ENCODE results near the gene DNAJC30. TPM values are rescaled to one million over a fixed set of nuclear protein-coding genes. Genes with fewer than 3 reads are reported as not detected.
"Not testable (repeated sequence)": the region's sequence is repeated elsewhere in the genome, so short reads cannot be mapped to it uniquely, and the experiment has no call there.

DNAJC30 gene
- total and polyA plus RNA-seq, 3 experiments from 2014 or later, result 10.0 to 12.4 (median 10.9) TPM

DNA sequence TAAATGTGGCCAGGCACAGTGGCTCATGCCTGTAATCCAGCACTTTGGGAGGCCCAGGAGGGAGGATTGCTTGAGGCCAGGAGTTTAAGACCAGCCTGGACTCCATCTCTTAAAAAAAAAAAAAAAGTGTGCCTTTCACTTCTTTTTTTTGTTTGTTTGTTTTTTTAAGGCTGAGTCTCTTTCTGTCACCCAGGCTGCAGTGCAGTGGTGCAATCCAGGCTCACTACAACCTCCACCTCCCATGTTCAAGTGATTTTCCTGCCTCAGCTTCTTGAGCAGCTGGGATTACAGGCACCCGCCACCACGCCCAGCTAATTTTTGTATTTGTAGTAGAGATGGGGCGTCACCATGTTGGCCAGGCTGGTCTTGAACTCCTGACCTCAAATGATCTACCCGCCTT is 38.9 kb upstream of the DNAJC30 start:
- H3K4me1 Mint-ChIP-seq, result peaks cover 14 to 23% (median 15%) of the 10 kb centered on the region in 3 donors
- peaks cover 17% of the 10 kb centered on the region for H3K4me1 ChIP-seq (ENCODE audit: insufficient read depth, low read length)
- not testable (repeated sequence) for H3K36me3 Mint-ChIP-seq; H3K9me3 Mint-ChIP-seq; H3K9me3 ChIP-seq (ENCODE audit: low read length); H3K36me3 ChIP-seq (ENCODE audit: insufficient read depth, low read length); H3K4me3 ChIP-seq (ENCODE audit: low read length); DNase-seq; H3K27me3 ChIP-seq (ENCODE audit: insufficient read depth, low read length, poor library complexity, severe bottlenecking); H3K27me3 Mint-ChIP-seq; H3K27ac ChIP-seq (ENCODE audit: low read depth, low read length)
- peak overlapping the region in 3 of 8 donors; percentile 42 to 63 (median 60) for H3K27ac Mint-ChIP-seq
- POLR2A ChIA-PET, result interaction anchor here (1.1 kb wide), 1 partner anchor 16 kb away, joined by 3 read pairs; the partner anchor contains the start of gene ABHD11
- CTCF ChIA-PET, result interaction anchor here (8.4 kb wide), 1 partner anchor 115 kb away, joined by 81 read pairs; no protein-coding TSS in a partner anchor
- peak overlapping the region in 1 of 7 donors; percentile 32 for H3K4me3 Mint-ChIP-seq

DNA sequence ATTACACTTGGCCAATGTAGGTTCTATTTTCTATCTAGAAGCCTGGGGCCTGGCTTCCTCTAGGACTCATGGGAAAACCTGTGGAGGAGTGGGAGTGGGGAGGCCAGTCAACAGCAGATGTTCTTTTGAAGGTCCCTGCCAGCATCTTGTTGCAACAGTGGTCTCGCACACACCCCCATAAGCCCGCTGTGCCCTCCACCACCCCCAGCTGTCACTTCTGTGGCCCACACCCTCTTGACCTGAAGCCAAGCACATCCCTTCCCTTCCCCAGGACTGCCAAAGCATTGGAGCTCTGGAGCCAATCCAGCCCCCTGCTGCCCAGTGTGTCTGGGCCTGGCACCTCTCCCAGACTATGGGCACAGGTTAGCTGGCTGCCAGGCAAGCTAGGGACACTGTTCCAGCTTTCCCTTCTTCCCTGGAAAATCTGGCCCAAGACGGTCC is 38.1 kb upstream of the DNAJC30 start:
- H3K4me1 ChIP-seq (ENCODE audit: insufficient read depth, low read length), result peaks cover 18% of the 10 kb centered on the region
- peak overlapping the region in 6 of 7 donors; percentile 17 to 83 (median 80) for H3K4me3 Mint-ChIP-seq
- H3K27me3 ChIP-seq (ENCODE audit: insufficient read depth, low read length, poor library complexity, severe bottlenecking), result no peaks in the 10 kb centered on the region
- peaks cover 15 to 28% (median 17%) of the 10 kb centered on the region in 3 donors for H3K4me1 Mint-ChIP-seq
- no peak overlapping the region for H3K27ac ChIP-seq (ENCODE audit: low read depth, low read length)
- peak overlapping the region in 1 of 8 donors; percentile 63 for H3K27ac Mint-ChIP-seq
- POLR2A ChIA-PET, result interaction anchor here (1.1 kb wide), 1 partner anchor 17 kb away, joined by 3 read pairs; the partner anchor contains the start of gene ABHD11
- peaks cover 0 to 2% (median 0%) of the 10 kb centered on the region in 5 donors for H3K9me3 Mint-ChIP-seq
- DNase-seq, result no peak
- H3K4me3 ChIP-seq (ENCODE audit: low read length), result no peak overlapping the region
- H3K9me3 ChIP-seq (ENCODE audit: low read length), result no peaks in the 10 kb centered on the region
- CTCF ChIA-PET, result interaction anchor here (8.4 kb wide), 1 partner anchor 114 kb away, joined by 81 read pairs; no protein-coding TSS in a partner anchor
- H3K36me3 Mint-ChIP-seq, result no peaks in the 10 kb centered on the region
- no peaks in the 10 kb centered on the region for H3K36me3 ChIP-seq (ENCODE audit: insufficient read depth, low read length)
- peaks cover 0 to 3% of the 10 kb centered on the region in 2 donors for H3K27me3 Mint-ChIP-seq

DNA sequence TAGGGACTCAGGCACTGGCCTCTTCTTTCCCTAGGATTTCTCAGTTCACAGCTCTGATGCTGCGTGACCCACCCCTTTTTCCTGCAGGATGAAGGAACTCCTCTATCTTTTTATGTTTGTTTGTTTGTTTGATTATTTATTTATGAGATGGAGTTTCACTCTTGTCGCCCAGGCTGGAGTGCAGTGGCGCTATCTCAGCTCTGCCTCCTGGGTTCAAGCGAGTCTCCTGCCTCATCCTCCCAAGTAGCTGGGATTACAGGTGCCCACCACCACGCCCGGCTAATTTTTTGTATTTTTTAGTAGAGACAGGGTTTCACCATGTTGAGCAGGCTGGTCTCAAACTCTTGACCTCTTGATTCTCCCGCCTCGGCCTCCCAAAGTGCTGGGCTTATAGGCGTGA is 37.2 kb upstream of the DNAJC30 start:
- peaks cover 18% of the 10 kb centered on the region for H3K4me1 ChIP-seq (ENCODE audit: insufficient read depth, low read length)
- H3K36me3 Mint-ChIP-seq; H3K27ac ChIP-seq (ENCODE audit: low read depth, low read length); POLR2A ChIA-PET; H3K27me3 ChIP-seq (ENCODE audit: insufficient read depth, low read length, poor library complexity, severe bottlenecking); H3K36me3 ChIP-seq (ENCODE audit: insufficient read depth, low read length); H3K9me3 Mint-ChIP-seq; H3K27me3 Mint-ChIP-seq; DNase-seq; H3K4me3 ChIP-seq (ENCODE audit: low read length); H3K9me3 ChIP-seq (ENCODE audit: low read length): not testable (repeated sequence)
- peak overlapping the region in 2 of 8 donors; percentile 53 to 85 for H3K27ac Mint-ChIP-seq
- CTCF ChIA-PET, result interaction anchor here (1.1 to 8.4 kb wide), 2 partner anchors 14 to 113 kb away, joined by 4 to 81 read pairs; no protein-coding TSS in a partner anchor
- peak overlapping the region; percentile 64 to 89 (median 83) for H3K4me3 Mint-ChIP-seq
- H3K4me1 Mint-ChIP-seq, result peaks cover 15 to 30% (median 18%) of the 10 kb centered on the region in 3 donors

DNA sequence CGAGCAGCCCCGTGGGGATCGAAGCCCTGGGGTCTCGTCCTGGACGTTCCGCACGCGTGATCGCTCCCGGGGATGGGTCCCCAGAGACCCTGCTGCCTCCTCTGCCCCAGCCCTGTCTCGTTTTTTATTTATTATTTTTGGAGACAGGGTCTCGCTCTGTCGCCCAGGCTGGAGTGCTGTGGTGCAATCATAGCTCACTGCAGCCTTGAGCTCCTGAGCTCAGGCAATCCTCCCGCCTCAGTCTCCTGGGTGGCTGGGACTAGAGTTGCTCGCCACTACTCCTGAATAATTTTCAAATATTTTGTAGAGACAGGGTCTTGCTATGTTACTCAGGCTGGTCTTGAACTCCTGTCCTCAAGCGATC is 36.5 kb upstream of the DNAJC30 start:
- Histone ChIP-seq H3K4me3 (ENCODE audit: low read length) (no peak overlapping the region), H3K27me3 (ENCODE audit: insufficient read depth, low read length, poor library complexity, severe bottlenecking) (no peaks in the 10 kb centered on the region), H3K4me1 (ENCODE audit: insufficient read depth, low read length) (peaks cover 18% of the 10 kb centered on the region), H3K36me3 (ENCODE audit: insufficient read depth, low read length) (no peaks in the 10 kb centered on the region), H3K9me3 (ENCODE audit: low read length) (no peaks in the 10 kb centered on the region), H3K27ac (ENCODE audit: low read depth, low read length) (no peak overlapping the region)
- Mint-ChIP-seq H3K4me1 (peaks cover 15 to 30% (median 18%) of the 10 kb centered on the region in 3 donors), H3K4me3 (peak overlapping the region; percentile 64 to 89 (median 83)), H3K27ac (peak overlapping the region in 2 of 8 donors; percentile 64 to 85), H3K36me3 (no peaks in the 10 kb centered on the region), H3K27me3 (peaks cover 0 to 3% of the 10 kb centered on the region in 2 donors), H3K9me3 (peaks cover 0 to 2% (median 0%) of the 10 kb centered on the region in 5 donors)
- ChIA-PET CTCF (interaction anchor here (0.6 to 8.4 kb wide), 4 partner anchors 9 to 113 kb away, joined by 3 to 81 read pairs (median 4); no protein-coding TSS in a partner anchor), POLR2A (interaction anchor here (1.1 kb wide), 1 partner anchor 163 kb away, joined by 3 read pairs; no protein-coding TSS in a partner anchor)
- no peak for DNase-seq

DNA sequence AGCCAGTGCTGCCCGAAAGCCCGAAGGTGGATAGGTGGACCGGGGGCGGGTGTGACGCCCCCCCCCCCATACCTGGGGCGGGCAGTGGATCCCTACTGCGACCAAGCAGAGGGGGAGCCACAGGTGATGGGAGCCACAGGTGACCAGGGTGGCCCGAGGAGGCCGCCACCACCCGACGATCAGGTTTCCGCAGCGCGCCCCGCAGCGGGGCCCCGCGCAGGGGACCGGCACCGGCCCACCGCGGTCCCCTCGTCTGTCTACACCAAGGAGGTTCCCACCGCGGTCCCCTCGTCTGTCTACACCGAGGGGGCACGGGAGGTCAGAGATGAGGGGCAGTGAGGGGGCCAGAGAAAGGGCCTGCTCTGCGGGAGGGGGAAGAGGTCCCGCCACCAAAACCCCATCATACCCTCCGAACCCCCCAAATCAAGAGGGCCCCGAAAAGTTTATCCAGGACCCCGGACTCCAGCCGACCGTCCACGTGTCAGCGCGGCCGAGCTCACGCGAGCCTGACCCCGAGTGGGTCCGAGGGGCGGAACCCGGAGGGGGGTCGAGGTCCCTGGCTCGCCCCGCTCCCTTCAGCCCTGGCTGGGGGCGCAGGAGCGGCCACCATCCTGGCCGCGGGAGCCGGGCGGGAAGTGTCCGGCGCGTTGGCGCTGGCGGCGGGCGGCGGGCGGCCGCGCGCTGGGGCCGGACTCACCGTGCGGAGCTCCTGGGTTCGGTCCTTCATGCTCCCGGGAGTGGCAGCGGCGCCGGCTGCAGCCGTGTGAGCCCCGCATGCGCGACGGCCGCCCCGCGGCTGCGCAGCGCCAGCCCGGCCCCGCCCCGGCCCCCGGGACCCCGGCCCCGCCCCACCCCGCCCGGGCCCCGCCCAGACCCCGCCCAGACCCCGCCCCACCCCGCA is 35.9 kb upstream of the DNAJC30 start, which contains the start of gene STX1A:
Gene STX1A, minus strand, starts transcription at position 765 of the 901 bp plus-strand sequence. Its CDS starts 38 bp downstream, at position 727.
- POLR2A ChIA-PET, result interaction anchor here (1.1 kb wide), 1 partner anchor 163 kb away, joined by 3 read pairs; no protein-coding TSS in a partner anchor
- DNase-seq, result peak; percentile 64 to 75 (median 70)
- peaks cover 18% of the 10 kb centered on the region for H3K4me1 ChIP-seq (ENCODE audit: insufficient read depth, low read length)
- H3K36me3 Mint-ChIP-seq, result no peaks in the 10 kb centered on the region
- H3K27ac Mint-ChIP-seq, result peak within 1 kb of the TSS in 5 of 8 donors; percentile 43 to 97 (median 54)
- H3K27ac ChIP-seq (ENCODE audit: low read depth, low read length), result peak within 1 kb of the TSS; percentile 31
- H3K9me3 ChIP-seq (ENCODE audit: low read length), result no peaks in the 10 kb centered on the region
- H3K4me1 Mint-ChIP-seq, result peaks cover 15 to 30% (median 18%) of the 10 kb centered on the region in 3 donors
- CTCF ChIA-PET, result interaction anchor here (0.6 to 8.4 kb wide), 4 partner anchors 9 to 112 kb away, joined by 3 to 81 read pairs (median 4); no protein-coding TSS in a partner anchor
- H3K27me3 ChIP-seq (ENCODE audit: insufficient read depth, low read length, poor library complexity, severe bottlenecking), result no peaks in the 10 kb centered on the region
- peak within 1 kb of the TSS; percentile 66 for H3K4me3 ChIP-seq (ENCODE audit: low read length)
- H3K9me3 Mint-ChIP-seq, result peaks cover 0 to 2% (median 0%) of the 10 kb centered on the region in 5 donors
- peak within 1 kb of the TSS; percentile 80 to 92 (median 85) for H3K4me3 Mint-ChIP-seq
- no peaks in the 10 kb centered on the region for H3K36me3 ChIP-seq (ENCODE audit: insufficient read depth, low read length)
- H3K27me3 Mint-ChIP-seq, result peaks cover 0 to 3% of the 10 kb centered on the region in 2 donors

DNA sequence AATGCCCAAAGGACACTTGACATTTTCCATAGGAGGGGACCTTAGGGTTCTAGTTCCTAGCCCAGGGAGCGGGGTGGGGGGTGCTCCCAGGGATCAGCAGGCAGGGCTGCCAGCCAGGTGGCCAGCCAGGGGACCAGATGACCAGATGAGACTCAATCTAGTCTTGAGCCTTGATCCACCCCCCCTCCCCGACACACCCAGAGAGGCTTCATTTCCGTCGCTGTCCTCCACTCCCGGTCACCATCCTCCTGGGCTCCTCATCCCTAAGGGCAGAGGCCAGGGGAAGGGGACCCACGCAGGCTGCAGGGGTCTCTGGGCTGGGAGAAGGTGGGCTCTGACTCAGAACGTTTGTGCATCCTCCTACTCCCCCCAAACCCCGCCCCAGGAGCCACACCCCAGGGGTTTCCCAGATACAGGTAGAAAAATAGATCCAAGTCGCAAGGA is 35.2 kb upstream of the DNAJC30 start:
- ChIA-PET CTCF (interaction anchor here (1.0 to 4.1 kb wide), 3 partner anchors 19 to 112 kb away, joined by 3 to 14 read pairs (median 3); no protein-coding TSS in a partner anchor), POLR2A (no interaction called here)
- H3K27ac ChIP-seq (ENCODE audit: low read depth, low read length), result peak overlapping the region; percentile 31
- no peak for DNase-seq
- H3K9me3 Mint-ChIP-seq, result peaks cover 0 to 2% (median 0%) of the 10 kb centered on the region in 5 donors
- H3K9me3 ChIP-seq (ENCODE audit: low read length), result no peaks in the 10 kb centered on the region
- H3K27me3 ChIP-seq (ENCODE audit: insufficient read depth, low read length, poor library complexity, severe bottlenecking), result no peaks in the 10 kb centered on the region
- H3K4me1 ChIP-seq (ENCODE audit: insufficient read depth, low read length), result peaks cover 18% of the 10 kb centered on the region
- H3K4me3 ChIP-seq (ENCODE audit: low read length), result peak overlapping the region; percentile 66
- peaks cover 0 to 3% of the 10 kb centered on the region in 2 donors for H3K27me3 Mint-ChIP-seq
- peak overlapping the region in 7 of 8 donors; percentile 30 to 97 (median 84) for H3K27ac Mint-ChIP-seq
- no peaks in the 10 kb centered on the region for H3K36me3 ChIP-seq (ENCODE audit: insufficient read depth, low read length)
- peak overlapping the region; percentile 80 to 92 (median 85) for H3K4me3 Mint-ChIP-seq
- H3K4me1 Mint-ChIP-seq, result peaks cover 15 to 30% (median 18%) of the 10 kb centered on the region in 3 donors
- H3K36me3 Mint-ChIP-seq, result no peaks in the 10 kb centered on the region

DNA sequence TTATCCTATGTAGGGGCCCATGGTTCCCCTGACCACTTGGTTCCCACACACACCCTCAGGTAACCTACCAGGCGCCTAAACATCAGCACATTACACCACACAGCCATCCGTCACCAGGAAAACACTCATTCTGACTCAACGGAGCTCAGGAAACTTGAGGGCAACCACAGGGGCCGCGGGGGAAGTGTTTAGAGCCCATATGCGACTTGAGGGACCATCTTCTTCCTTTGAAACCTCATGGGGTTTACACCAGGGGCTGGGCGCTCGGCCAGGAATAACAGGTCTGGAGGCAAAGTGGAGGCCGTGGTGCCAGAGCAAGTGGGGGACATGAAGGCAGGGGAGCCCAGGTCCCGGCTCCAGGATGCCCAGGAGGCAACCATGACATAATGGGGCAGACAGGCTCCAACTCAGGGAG is 34.7 kb upstream of the DNAJC30 start:
- Histone ChIP-seq H3K36me3 (ENCODE audit: insufficient read depth, low read length) (no peaks in the 10 kb centered on the region), H3K27ac (ENCODE audit: low read depth, low read length) (peak overlapping the region; percentile 31), H3K4me1 (ENCODE audit: insufficient read depth, low read length) (peaks cover 18% of the 10 kb centered on the region), H3K9me3 (ENCODE audit: low read length) (no peaks in the 10 kb centered on the region), H3K4me3 (ENCODE audit: low read length) (peak overlapping the region; percentile 66), H3K27me3 (ENCODE audit: insufficient read depth, low read length, poor library complexity, severe bottlenecking) (no peaks in the 10 kb centered on the region)
- Mint-ChIP-seq H3K4me1 (peaks cover 15 to 30% (median 18%) of the 10 kb centered on the region in 3 donors), H3K27me3 (peaks cover 0 to 3% of the 10 kb centered on the region in 2 donors), H3K27ac (peak overlapping the region; percentile 30 to 97 (median 83)), H3K9me3 (peaks cover 0 to 2% (median 0%) of the 10 kb centered on the region in 5 donors), H3K4me3 (peak overlapping the region; percentile 80 to 92 (median 85)), H3K36me3 (no peaks in the 10 kb centered on the region)
- DNase-seq, result peak; percentile 65 to 87 (median 68)
- ChIA-PET CTCF (interaction anchor here (1.0 to 4.1 kb wide), 3 partner anchors 18 to 112 kb away, joined by 3 to 14 read pairs (median 3); no protein-coding TSS in a partner anchor), POLR2A (interaction anchor here (0.6 to 0.8 kb wide), 3 partner anchors 20 to 140 kb away, joined by 4 read pairs; partner anchors contain the start of gene TBL2)
